ENCODE data around the gene TMEM254. TPM values are rescaled to one million over a fixed set of nuclear protein-coding genes. Genes with fewer than 3 reads are reported as not detected.

TMEM254 gene
- total RNA-seq, 1 donor from 2014 or later = 22.2 TPM

DNA sequence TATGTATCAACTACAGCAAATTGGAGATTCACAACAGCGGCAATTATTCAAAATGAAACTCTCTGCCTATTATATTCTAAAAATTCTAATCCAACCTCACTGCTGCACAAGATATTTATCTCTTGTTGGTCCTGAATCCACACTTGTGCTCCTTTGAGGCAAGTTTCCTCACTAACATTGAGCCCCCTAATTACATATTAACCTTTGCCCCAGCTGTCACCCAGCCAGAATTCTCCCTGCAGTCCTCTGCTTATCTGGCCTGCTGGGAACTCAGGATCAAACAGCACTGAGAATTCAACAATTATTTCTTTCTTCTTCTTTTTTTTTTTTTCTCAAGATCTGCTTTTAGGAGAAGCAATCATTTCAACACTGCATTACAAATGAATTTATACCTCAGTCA lies 32.5 kb downstream of the TMEM254 start:
- peaks cover 6% of the 10 kb centered on the region for H3K27me3 Mint-ChIP-seq (ENCODE audit: unreplicated experiment)
- peaks cover 10% of the 10 kb centered on the region for H3K9me3 Mint-ChIP-seq (ENCODE audit: unreplicated experiment)
- no peak for DNase-seq (ENCODE audit: extremely low spot score, unreplicated experiment)
- H3K4me1 Mint-ChIP-seq (ENCODE audit: unreplicated experiment) = peaks cover 9% of the 10 kb centered on the region
- TF ChIP-seq, protein P1, sequence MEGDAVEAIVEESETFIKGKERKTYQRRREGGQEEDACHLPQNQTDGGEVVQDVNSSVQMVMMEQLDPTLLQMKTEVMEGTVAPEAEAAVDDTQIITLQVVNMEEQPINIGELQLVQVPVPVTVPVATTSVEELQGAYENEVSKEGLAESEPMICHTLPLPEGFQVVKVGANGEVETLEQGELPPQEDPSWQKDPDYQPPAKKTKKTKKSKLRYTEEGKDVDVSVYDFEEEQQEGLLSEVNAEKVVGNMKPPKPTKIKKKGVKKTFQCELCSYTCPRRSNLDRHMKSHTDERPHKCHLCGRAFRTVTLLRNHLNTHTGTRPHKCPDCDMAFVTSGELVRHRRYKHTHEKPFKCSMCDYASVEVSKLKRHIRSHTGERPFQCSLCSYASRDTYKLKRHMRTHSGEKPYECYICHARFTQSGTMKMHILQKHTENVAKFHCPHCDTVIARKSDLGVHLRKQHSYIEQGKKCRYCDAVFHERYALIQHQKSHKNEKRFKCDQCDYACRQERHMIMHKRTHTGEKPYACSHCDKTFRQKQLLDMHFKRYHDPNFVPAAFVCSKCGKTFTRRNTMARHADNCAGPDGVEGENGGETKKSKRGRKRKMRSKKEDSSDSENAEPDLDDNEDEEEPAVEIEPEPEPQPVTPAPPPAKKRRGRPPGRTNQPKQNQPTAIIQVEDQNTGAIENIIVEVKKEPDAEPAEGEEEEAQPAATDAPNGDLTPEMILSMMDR (IDR thresholded peaks at IDR 0.05) = no peak
- peaks cover 2% of the 10 kb centered on the region for H3K36me3 Mint-ChIP-seq (ENCODE audit: unreplicated experiment)
- no peak overlapping the region for H3K4me3 Mint-ChIP-seq (ENCODE audit: unreplicated experiment)
- H3K27ac Mint-ChIP-seq (ENCODE audit: unreplicated experiment) = no peak overlapping the region

- no peak for DNase-seq (ENCODE audit: extremely low spot score, unreplicated experiment)
- peaks cover 15% of the 10 kb centered on the region for H3K27me3 Mint-ChIP-seq (ENCODE audit: unreplicated experiment)
- TF ChIP-seq, protein P1 (IDR thresholded peaks at IDR 0.05) = no peak
- no peaks in the 10 kb centered on the region for H3K36me3 Mint-ChIP-seq (ENCODE audit: unreplicated experiment)
- peaks cover 20% of the 10 kb centered on the region for H3K4me1 Mint-ChIP-seq (ENCODE audit: unreplicated experiment)
- H3K9me3 Mint-ChIP-seq (ENCODE audit: unreplicated experiment) = no peaks in the 10 kb centered on the region
- no peak overlapping the region for H3K27ac Mint-ChIP-seq (ENCODE audit: unreplicated experiment)
- H3K4me3 Mint-ChIP-seq (ENCODE audit: unreplicated experiment) = no peak overlapping the region
These were observed 40.2 kb downstream of the TMEM254 start for GRCh38 chr10:80118669-80119068.

DNA sequence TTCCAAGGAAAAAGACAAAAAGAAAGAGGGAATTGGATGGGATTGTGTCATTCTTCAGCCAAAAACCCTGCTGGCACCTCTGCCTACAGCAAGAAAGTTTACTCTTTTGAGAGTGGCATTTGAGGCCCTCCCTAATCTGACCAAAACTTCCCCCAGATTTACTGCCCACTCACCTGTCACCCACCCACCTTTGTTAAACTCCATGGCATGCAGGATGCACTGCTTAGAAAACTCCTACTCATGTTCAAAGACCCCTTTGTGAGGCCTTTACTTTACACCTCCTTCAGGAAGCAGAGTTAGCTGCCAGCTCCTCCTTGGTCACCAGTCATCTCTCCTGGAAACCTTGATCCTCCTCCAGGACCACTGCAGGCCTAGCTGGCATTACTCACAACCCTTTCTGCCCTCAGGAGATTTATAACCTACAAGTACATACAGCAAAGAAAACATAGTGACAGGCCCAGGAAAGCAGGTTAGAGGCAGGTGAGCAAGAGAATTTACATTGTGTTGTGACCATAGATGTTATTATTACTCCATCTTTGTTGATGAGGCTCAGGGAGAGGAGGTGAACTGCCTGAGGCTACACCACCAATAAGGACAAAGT lies 43.7 kb downstream of the TMEM254 start:
- no peaks in the 10 kb centered on the region for H3K36me3 Mint-ChIP-seq (ENCODE audit: unreplicated experiment)
- H3K27ac Mint-ChIP-seq (ENCODE audit: unreplicated experiment) = peak overlapping the region; percentile 73
- TF ChIP-seq, protein P1 (IDR thresholded peaks at IDR 0.05) = no peak
- H3K4me1 Mint-ChIP-seq (ENCODE audit: unreplicated experiment) = peaks cover 30% of the 10 kb centered on the region
- H3K27me3 Mint-ChIP-seq (ENCODE audit: unreplicated experiment) = peaks cover 15% of the 10 kb centered on the region
- no peak for DNase-seq (ENCODE audit: extremely low spot score, unreplicated experiment)
- H3K9me3 Mint-ChIP-seq (ENCODE audit: unreplicated experiment) = no peaks in the 10 kb centered on the region
- no peak overlapping the region for H3K4me3 Mint-ChIP-seq (ENCODE audit: unreplicated experiment)

- DNase-seq (ENCODE audit: extremely low spot score, unreplicated experiment) = no peak
- Mint-ChIP-seq H3K27ac (ENCODE audit: unreplicated experiment) (peak overlapping the region; percentile 73), H3K4me3 (ENCODE audit: unreplicated experiment) (no peak overlapping the region), H3K36me3 (ENCODE audit: unreplicated experiment) (no peaks in the 10 kb centered on the region), H3K27me3 (ENCODE audit: unreplicated experiment) (peaks cover 15% of the 10 kb centered on the region), H3K9me3 (ENCODE audit: unreplicated experiment) (no peaks in the 10 kb centered on the region), H3K4me1 (ENCODE audit: unreplicated experiment) (peaks cover 32% of the 10 kb centered on the region)
- TF ChIP-seq, protein P1 (IDR thresholded peaks at IDR 0.05) = no peak
These were observed 44.3 kb downstream of the TMEM254 start for GRCh38 chr10:80122746-80123145.

DNA sequence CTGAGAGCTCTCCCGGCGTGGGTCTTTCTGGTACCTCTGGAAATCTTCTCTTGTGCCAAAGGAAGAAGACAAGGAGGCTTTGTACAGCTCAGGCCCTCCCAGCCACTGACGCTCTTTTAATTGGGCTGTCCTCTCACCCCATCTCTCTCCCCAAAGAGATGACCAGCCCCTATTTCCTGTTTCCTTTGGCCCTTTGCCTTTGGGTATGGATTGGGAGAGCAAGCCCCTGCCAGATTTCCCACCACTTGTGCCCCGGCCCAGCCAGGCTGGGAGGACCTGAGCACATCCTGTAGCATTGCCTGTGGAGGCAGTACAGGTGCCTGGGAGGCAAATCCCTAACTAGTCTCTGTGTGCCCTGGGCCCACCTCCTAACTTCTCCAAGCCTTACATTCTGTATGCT lies 48.4 kb downstream of the TMEM254 start:
- no peak for DNase-seq (ENCODE audit: extremely low spot score, unreplicated experiment)
- Mint-ChIP-seq H3K9me3 (ENCODE audit: unreplicated experiment) (no peaks in the 10 kb centered on the region), H3K27me3 (ENCODE audit: unreplicated experiment) (no peaks in the 10 kb centered on the region), H3K4me3 (ENCODE audit: unreplicated experiment) (no peak overlapping the region), H3K4me1 (ENCODE audit: unreplicated experiment) (peaks cover 35% of the 10 kb centered on the region), H3K27ac (ENCODE audit: unreplicated experiment) (peak overlapping the region; percentile 31), H3K36me3 (ENCODE audit: unreplicated experiment) (no peaks in the 10 kb centered on the region)
- TF ChIP-seq, protein P1 (IDR thresholded peaks at IDR 0.05) = no peak

All from osteocyte (in vitro differentiated cells).